ENCODE measurements around the gene GLIPR1L1. TPM values are rescaled to one million over a fixed set of nuclear protein-coding genes. Genes with fewer than 3 reads are reported as not detected.

Gene GLIPR1L1
- total RNA-seq, 4 donors from 2014 or later, result not detected

DNA sequence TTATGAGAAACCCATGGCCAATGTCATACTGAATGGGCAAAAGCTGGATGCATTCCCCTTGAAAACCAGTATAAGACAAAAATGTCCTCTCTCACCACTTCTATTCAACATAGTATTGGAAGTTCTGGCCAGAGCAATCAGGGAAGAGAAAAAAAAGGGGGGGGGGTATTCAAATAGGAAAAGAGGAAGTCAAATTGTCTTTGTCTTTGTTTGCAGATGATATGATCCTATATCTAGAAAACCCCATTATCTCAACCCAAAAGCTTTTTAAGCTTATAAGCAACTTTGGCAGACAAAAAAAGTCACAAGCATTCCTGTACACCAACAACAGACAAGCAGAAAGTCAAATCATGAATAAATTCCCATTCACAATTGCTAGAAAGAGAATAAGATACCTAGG, 19.5 kb downstream of the GLIPR1L1 start:
- H3K27ac ChIP-seq, result no peak overlapping the region
- H3K27me3 ChIP-seq, result no peaks in the 10 kb centered on the region
- ATAC-seq, result no peak
- no peaks in the 10 kb centered on the region for H3K4me1 ChIP-seq
- peaks cover 0 to 4% of the 10 kb centered on the region in 2 donors for H3K36me3 ChIP-seq
- TF ChIP-seq POLR2A (IDR thresholded peaks at IDR 0.05), result no peak
- no peak for TF ChIP-seq POLR2AphosphoS5 (IDR thresholded peaks at IDR 0.05)
- TF ChIP-seq, protein P1, sequence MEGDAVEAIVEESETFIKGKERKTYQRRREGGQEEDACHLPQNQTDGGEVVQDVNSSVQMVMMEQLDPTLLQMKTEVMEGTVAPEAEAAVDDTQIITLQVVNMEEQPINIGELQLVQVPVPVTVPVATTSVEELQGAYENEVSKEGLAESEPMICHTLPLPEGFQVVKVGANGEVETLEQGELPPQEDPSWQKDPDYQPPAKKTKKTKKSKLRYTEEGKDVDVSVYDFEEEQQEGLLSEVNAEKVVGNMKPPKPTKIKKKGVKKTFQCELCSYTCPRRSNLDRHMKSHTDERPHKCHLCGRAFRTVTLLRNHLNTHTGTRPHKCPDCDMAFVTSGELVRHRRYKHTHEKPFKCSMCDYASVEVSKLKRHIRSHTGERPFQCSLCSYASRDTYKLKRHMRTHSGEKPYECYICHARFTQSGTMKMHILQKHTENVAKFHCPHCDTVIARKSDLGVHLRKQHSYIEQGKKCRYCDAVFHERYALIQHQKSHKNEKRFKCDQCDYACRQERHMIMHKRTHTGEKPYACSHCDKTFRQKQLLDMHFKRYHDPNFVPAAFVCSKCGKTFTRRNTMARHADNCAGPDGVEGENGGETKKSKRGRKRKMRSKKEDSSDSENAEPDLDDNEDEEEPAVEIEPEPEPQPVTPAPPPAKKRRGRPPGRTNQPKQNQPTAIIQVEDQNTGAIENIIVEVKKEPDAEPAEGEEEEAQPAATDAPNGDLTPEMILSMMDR (IDR thresholded peaks at IDR 0.05), result no peak
- no peak for TF ChIP-seq EP300 (IDR thresholded peaks at IDR 0.05)
- no peak overlapping the region for H3K4me3 ChIP-seq
- peaks cover 0 to 15% (median 0%) of the 10 kb centered on the region in 3 donors for H3K9me3 ChIP-seq

DNA sequence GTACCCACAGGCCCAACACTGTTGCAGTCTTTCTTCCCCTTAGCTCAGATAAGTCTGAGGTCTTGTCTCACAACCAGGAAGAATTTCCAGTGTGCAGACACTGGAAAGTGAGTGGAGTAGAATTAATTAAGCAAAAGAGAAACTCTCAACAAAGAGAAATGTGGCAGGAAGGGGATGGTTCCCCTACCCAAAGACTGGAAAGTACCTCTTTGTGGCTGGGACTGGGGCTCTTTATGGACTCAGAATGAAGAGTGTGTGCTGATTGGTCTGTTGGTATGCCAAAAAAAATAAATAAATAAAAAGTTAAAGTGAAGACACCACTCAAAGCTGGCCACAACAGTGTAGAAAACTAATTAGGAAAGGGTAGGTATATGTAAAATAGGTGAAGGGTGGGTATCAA, 26.4 kb downstream of the GLIPR1L1 start:
- ATAC-seq, result no peak

DNA sequence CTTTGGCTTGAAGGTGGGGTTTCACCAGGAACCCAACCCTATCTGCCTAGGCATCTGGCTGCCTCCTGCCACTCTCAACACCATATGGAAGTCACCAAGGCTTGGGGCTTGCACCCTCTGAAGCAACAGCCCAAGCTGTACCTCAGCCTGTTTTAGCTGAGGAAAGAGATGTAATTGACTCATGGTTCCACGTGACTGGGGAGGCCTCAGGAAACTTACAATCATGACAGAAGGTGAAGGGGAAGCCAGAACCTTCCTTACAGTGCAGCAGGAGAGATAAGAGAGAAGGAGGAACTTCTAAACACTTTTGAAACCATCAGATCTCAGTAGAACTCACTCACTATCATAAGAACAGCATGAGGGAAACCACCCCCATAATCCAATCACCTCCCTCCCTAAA, 26.9 kb downstream of the GLIPR1L1 start:
- no peaks in the 10 kb centered on the region for H3K9me3 ChIP-seq
- no peak overlapping the region for H3K4me3 ChIP-seq
- H3K36me3 ChIP-seq, result no peaks in the 10 kb centered on the region
- WGBS, 2 donors (ENCODE audit: low coverage in 1 of 2), result 29% methylated on average over 1 of the region's 1 CpG; no CpG with 5 or more reads in 1 of the 2 donors
- no peak overlapping the region for H3K27ac ChIP-seq
- TF ChIP-seq EP300 (IDR thresholded peaks at IDR 0.05), result no peak
- no peaks in the 10 kb centered on the region for H3K27me3 ChIP-seq
- no peaks in the 10 kb centered on the region for H3K4me1 ChIP-seq
- ATAC-seq, result no peak

More for the DNA sequence above, 26.4 kb downstream of the GLIPR1L1 start:
- peaks cover 0 to under 1% of the 10 kb centered on the region in 2 donors for H3K36me3 ChIP-seq
- no peak overlapping the region for H3K27ac ChIP-seq
- no peak overlapping the region for H3K4me3 ChIP-seq
- TF ChIP-seq EP300 (IDR thresholded peaks at IDR 0.05) (no peak), POLR2AphosphoS5 (IDR thresholded peaks at IDR 0.05) (no peak), POLR2A (IDR thresholded peaks at IDR 0.05) (no peak)
- TF ChIP-seq, protein P1 (IDR thresholded peaks at IDR 0.05), result no peak
- H3K9me3 ChIP-seq, result no peaks in the 10 kb centered on the region
- H3K4me1 ChIP-seq, result no peaks in the 10 kb centered on the region
- no peaks in the 10 kb centered on the region for H3K27me3 ChIP-seq

DNA sequence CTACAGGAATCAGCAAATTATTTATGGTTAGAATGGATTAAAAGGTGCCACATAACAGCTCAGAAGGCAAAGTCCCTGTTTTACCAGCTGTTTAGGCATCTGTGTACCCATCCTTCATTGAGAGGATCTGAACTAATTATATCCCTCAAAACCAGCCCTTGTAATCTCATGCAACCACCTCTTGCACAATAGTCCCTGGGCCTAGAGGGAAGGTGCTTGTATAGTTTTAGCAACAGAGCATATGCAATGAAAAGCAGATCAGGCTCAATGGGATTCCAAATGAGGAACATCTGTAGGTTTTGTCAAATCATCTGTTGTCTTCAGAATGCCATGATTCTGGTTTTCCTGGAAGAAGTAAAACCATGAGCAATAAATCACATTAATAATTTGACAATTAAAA, 30.4 kb downstream of the GLIPR1L1 start:
- no peaks in the 10 kb centered on the region for H3K4me1 ChIP-seq
- TF ChIP-seq, protein P1 (IDR thresholded peaks at IDR 0.05), result no peak
- TF ChIP-seq POLR2AphosphoS5 (IDR thresholded peaks at IDR 0.05) (no peak), EP300 (IDR thresholded peaks at IDR 0.05) (no peak), POLR2A (IDR thresholded peaks at IDR 0.05) (no peak)
- no peaks in the 10 kb centered on the region for H3K9me3 ChIP-seq
- H3K4me3 ChIP-seq, result no peak overlapping the region
- H3K27ac ChIP-seq, result no peak overlapping the region
- no peak for ATAC-seq
- no peaks in the 10 kb centered on the region for H3K36me3 ChIP-seq
- no peaks in the 10 kb centered on the region for H3K27me3 ChIP-seq

DNA sequence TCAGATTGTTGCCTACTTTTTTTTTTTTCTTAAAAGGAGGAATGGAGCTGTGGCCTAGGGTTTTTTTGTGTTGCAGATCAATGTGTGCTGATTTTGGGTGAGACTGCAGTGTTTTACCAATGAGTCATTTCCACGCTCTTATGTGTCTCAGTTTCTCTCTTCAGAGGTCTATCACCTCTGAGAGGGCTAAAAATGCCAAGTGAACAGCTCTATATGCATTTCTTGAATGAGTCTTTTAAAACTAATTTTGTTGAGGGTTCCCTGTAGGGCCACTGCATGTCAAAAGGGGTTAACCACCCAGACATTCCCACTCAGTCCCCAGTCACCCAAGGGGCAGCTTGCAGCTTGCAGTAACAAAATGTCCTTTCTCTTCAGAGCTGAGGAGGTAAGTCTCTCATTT, 32.2 kb downstream of the GLIPR1L1 start:
- ATAC-seq, result no peak
- Histone ChIP-seq H3K4me3 (no peak overlapping the region), H3K27me3 (no peaks in the 10 kb centered on the region), H3K9me3 (no peaks in the 10 kb centered on the region), H3K4me1 (no peaks in the 10 kb centered on the region), H3K36me3 (no peaks in the 10 kb centered on the region), H3K27ac (no peak overlapping the region)
- TF ChIP-seq POLR2A (IDR thresholded peaks at IDR 0.05) (no peak), POLR2AphosphoS5 (IDR thresholded peaks at IDR 0.05) (no peak)
- 100% methylated on average over 1 of the region's 1 CpG; no CpG with 5 or more reads in 1 of the 2 donors for WGBS, 2 donors (ENCODE audit: low coverage in 1 of 2)

DNA sequence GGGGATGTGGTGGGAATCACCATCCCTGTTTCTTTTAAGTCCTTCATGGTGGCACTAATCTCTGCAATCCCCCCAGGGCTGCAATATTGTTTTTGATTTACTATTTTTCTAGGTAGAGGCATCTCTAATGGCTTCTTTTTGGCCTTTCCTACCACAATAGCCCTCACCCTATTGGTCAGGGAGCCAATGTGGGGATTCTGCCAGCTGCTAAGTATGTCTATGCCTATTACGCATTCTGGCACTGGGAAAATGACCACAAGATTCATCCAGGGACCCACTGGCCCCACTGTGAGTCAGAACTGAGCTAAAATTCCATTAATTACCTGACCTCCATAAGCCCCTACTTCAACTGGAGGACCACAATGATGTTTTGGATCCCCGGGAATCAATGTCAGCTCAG, 40.5 kb downstream of the GLIPR1L1 start:
- Histone ChIP-seq H3K36me3 (no peaks in the 10 kb centered on the region), H3K4me1 (peaks cover 0 to 21% (median 7%) of the 10 kb centered on the region in 3 donors), H3K9me3 (no peaks in the 10 kb centered on the region), H3K27ac (no peak overlapping the region), H3K27me3 (no peaks in the 10 kb centered on the region), H3K4me3 (no peak overlapping the region)
- ATAC-seq, result no peak
- 83 to 94% methylated on average over 2 of the region's 2 CpGs for WGBS, 2 donors (ENCODE audit: low coverage in 1 of 2)
- TF ChIP-seq, protein P1 (IDR thresholded peaks at IDR 0.05), result no peak
- TF ChIP-seq POLR2AphosphoS5 (IDR thresholded peaks at IDR 0.05), result no peak
- TF ChIP-seq POLR2A (IDR thresholded peaks at IDR 0.05), result no peak
- TF ChIP-seq EP300 (IDR thresholded peaks at IDR 0.05), result no peak

Measured in gastroesophageal sphincter (tissue), 4 donors.